ENCODE measurements around the gene MATN4. TPM values are rescaled to one million over a fixed set of nuclear protein-coding genes. Genes with fewer than 3 reads are reported as not detected.

MATN4 gene
- polyA plus RNA-seq, 1 donor from 2014 or later, result not detected

DNA sequence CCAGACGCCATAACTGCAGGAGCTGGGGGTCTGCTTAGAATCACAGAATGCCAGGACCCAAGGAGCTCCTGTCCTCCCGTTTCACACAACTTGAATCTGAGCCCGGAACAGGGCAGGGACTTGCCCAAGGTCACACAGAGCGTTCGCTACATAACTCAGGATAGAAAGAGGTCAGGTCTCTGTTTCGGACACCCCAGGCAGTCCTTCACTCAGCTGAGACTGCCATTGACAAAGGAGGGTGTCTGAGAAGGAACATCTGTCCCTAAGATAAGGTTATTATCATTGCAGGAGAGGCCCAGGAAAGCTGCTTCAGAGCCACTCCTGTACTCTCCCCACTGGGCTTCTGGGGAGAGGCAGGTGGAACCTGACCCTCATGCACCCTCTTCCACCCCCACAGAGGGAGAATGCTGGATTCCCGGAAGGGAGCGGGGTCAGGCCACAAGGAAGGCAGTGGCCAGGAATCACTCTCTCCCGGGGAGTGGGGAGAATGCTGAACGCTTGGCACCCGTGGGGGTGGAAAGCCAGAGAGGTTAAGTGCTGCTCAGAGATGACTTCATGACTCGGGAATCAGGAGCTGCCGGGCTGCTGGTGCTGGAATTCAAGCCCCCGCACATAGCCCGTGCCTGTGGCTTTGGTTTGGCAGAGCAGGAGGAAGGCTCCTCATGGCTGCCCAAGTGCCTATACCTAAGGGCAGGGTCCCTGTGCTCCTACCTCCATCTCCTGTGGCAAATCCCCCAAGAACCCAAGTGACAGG, 29.4 kb upstream of the MATN4 start:
- Histone ChIP-seq H3K9me3 (ENCODE audit: low read length) (no peaks in the 10 kb centered on the region), H4K20me1 (ENCODE audit: insufficient read depth) (no peaks in the 10 kb centered on the region), H3K27ac (ENCODE audit: low read length) (no peak overlapping the region), H3F3A (ENCODE audit: insufficient read depth, low read length, poor library complexity, severe bottlenecking) (no peaks in the 10 kb centered on the region), H3K9me2 (ENCODE audit: insufficient read depth, low read length) (no peaks in the 10 kb centered on the region), H2AFZ (ENCODE audit: low read depth, low read length) (no peak overlapping the region), H3K4me2 (ENCODE audit: low read length) (no peak overlapping the region), H3K9ac (ENCODE audit: low read length) (no peak overlapping the region), H3K4me3 (ENCODE audit: low read length) (no peak overlapping the region), H3K79me2 (replicated peaks; ENCODE audit: insufficient read depth, low read length) (no peaks in the 10 kb centered on the region), H3K27me3 (ENCODE audit: insufficient read depth, low read depth, low read length) (no peaks in the 10 kb centered on the region), H3K36me3 (ENCODE audit: insufficient read depth, low read length) (no peaks in the 10 kb centered on the region)
- TF ChIP-seq POLR2AphosphoS5 (IDR thresholded peaks at IDR 0.05), result no peak
- TF ChIP-seq, protein P1, sequence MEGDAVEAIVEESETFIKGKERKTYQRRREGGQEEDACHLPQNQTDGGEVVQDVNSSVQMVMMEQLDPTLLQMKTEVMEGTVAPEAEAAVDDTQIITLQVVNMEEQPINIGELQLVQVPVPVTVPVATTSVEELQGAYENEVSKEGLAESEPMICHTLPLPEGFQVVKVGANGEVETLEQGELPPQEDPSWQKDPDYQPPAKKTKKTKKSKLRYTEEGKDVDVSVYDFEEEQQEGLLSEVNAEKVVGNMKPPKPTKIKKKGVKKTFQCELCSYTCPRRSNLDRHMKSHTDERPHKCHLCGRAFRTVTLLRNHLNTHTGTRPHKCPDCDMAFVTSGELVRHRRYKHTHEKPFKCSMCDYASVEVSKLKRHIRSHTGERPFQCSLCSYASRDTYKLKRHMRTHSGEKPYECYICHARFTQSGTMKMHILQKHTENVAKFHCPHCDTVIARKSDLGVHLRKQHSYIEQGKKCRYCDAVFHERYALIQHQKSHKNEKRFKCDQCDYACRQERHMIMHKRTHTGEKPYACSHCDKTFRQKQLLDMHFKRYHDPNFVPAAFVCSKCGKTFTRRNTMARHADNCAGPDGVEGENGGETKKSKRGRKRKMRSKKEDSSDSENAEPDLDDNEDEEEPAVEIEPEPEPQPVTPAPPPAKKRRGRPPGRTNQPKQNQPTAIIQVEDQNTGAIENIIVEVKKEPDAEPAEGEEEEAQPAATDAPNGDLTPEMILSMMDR (IDR thresholded peaks at IDR 0.05; ENCODE audit: poor library complexity, severe bottlenecking), result no peak
- TF ChIP-seq, protein P2, sequence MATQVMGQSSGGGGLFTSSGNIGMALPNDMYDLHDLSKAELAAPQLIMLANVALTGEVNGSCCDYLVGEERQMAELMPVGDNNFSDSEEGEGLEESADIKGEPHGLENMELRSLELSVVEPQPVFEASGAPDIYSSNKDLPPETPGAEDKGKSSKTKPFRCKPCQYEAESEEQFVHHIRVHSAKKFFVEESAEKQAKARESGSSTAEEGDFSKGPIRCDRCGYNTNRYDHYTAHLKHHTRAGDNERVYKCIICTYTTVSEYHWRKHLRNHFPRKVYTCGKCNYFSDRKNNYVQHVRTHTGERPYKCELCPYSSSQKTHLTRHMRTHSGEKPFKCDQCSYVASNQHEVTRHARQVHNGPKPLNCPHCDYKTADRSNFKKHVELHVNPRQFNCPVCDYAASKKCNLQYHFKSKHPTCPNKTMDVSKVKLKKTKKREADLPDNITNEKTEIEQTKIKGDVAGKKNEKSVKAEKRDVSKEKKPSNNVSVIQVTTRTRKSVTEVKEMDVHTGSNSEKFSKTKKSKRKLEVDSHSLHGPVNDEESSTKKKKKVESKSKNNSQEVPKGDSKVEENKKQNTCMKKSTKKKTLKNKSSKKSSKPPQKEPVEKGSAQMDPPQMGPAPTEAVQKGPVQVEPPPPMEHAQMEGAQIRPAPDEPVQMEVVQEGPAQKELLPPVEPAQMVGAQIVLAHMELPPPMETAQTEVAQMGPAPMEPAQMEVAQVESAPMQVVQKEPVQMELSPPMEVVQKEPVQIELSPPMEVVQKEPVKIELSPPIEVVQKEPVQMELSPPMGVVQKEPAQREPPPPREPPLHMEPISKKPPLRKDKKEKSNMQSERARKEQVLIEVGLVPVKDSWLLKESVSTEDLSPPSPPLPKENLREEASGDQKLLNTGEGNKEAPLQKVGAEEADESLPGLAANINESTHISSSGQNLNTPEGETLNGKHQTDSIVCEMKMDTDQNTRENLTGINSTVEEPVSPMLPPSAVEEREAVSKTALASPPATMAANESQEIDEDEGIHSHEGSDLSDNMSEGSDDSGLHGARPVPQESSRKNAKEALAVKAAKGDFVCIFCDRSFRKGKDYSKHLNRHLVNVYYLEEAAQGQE (IDR thresholded peaks at IDR 0.05; ENCODE audit: borderline replicate concordance), result no peak
- TF ChIP-seq EP300 (conservative IDR thresholded peaks at IDR 0.05; ENCODE audit: poor library complexity, severe bottlenecking), result no peak
- TF ChIP-seq EZH2 (IDR thresholded peaks at IDR 0.05; ENCODE audit: borderline replicate concordance, insufficient read depth, low read length, poor library complexity, severe bottlenecking), result no peak
- no peak for TF ChIP-seq MXI1 (conservative IDR thresholded peaks at IDR 0.05; ENCODE audit: poor library complexity, severe bottlenecking)
- no peak for TF ChIP-seq TAF1 (IDR thresholded peaks at IDR 0.05; ENCODE audit: low read depth)
- TF ChIP-seq SMC3 (conservative IDR thresholded peaks at IDR 0.05; ENCODE audit: poor library complexity), result no peak
- TF ChIP-seq RAD21 (conservative IDR thresholded peaks at IDR 0.05), result no peak

DNA sequence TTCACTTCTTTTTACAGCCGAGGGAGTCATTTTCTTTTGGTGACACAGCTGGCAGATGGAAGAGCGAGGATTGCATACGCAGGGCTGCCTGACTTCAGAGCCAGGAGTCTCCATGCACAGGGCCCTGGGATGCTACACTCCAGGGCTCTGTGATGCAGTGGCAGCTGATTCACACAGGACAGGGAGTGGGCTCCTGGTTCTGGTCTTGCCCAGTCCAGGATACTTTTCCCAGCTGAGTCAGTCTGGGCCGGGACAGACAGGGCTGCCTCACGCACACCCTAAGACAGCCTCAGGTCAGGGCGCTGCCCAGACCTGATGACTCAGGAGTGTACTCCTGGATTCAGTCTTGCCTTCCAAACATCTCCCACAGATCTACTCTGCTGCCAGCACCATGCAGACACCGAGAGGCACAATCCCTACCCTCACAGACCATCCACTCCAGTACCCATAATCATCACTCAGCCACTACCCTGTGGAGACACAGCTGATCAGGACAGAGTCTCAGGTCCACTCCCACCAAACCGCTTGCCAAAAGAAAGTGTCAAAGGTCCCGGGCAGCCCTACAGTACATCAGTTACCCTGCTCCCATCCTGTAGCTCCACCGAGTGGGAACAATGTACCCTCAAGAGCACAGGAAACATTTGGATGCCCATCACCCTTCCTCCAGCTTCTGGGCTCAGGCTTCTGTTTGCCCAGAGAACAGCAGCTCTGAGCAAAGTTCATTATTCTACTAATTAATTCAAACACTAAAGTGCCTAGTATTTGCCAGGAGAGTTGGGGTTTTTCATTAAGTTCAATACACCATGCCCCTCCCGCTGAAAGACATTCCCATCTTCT, 28.6 kb upstream of the MATN4 start:
- no peak for TF ChIP-seq EP300 (conservative IDR thresholded peaks at IDR 0.05; ENCODE audit: poor library complexity, severe bottlenecking)
- no peak for TF ChIP-seq RAD21 (conservative IDR thresholded peaks at IDR 0.05)
- TF ChIP-seq, protein P2 (IDR thresholded peaks at IDR 0.05; ENCODE audit: borderline replicate concordance), result no peak
- TF ChIP-seq POLR2AphosphoS5 (IDR thresholded peaks at IDR 0.05), result no peak
- no peak for TF ChIP-seq TAF1 (IDR thresholded peaks at IDR 0.05; ENCODE audit: low read depth)
- Histone ChIP-seq H3K79me2 (replicated peaks; ENCODE audit: insufficient read depth, low read length) (no peaks in the 10 kb centered on the region), H3K9ac (ENCODE audit: low read length) (no peak overlapping the region), H3K36me3 (ENCODE audit: insufficient read depth, low read length) (no peaks in the 10 kb centered on the region), H3K27me3 (ENCODE audit: insufficient read depth, low read depth, low read length) (no peaks in the 10 kb centered on the region), H4K20me1 (ENCODE audit: insufficient read depth) (no peaks in the 10 kb centered on the region), H2AFZ (ENCODE audit: low read depth, low read length) (no peak overlapping the region), H3K4me2 (ENCODE audit: low read length) (no peak overlapping the region), H3K9me3 (ENCODE audit: low read length) (no peaks in the 10 kb centered on the region), H3K27ac (ENCODE audit: low read length) (no peak overlapping the region), H3F3A (ENCODE audit: insufficient read depth, low read length, poor library complexity, severe bottlenecking) (no peaks in the 10 kb centered on the region), H3K9me2 (ENCODE audit: insufficient read depth, low read length) (no peaks in the 10 kb centered on the region), H3K4me3 (ENCODE audit: low read length) (no peak overlapping the region)
